Adrenal gland (tissue), 12 donors: ENCODE data around the gene SLC44A4. TPM values are rescaled to one million over a fixed set of nuclear protein-coding genes. Genes with fewer than 3 reads are reported as not detected.
"Not testable (repeated sequence)": the region's sequence is repeated elsewhere in the genome, so short reads cannot be mapped to it uniquely, and the experiment has no call there.

Experiments
- DNase-seq, 7 donors: peaks; one replicate each; pipeline ENCODE4 v3.0.0-alpha.2; 2019 to 2020
- H3K27ac ChIP-seq, 5 donors: fragments of 200-600 bp; sonication (generic) in 4 of 5; 1 replicate in 3 of 5; 2 replicates in 2 of 5; pipeline versions ENCODE4 v1.5.1 to v1.8.0; 2016 to 2020; ENCODE audit warnings: mild to moderate bottlenecking in 1 of 5
- H3K27me3 ChIP-seq: fragments of 200-600 bp; 2 replicates; pipeline ENCODE4 v1.8.0; 2021
- H3K36me3 ChIP-seq, 2 donors: fragments of 200-600 bp; replicated peaks in 1 of 2; 1 replicate in 1 of 2; 2 replicates in 1 of 2; pipeline versions ENCODE4 v1.5.1 to v1.8.0; 2018 to 2022
- H3K4me1 ChIP-seq, 2 donors: fragments of 200-600 bp; replicated peaks in 1 of 2; 1 replicate in 1 of 2; 2 replicates in 1 of 2; pipeline versions ENCODE4 v1.5.1 to v1.8.0; 2018 to 2021
- H3K4me3 ChIP-seq, 4 donors: fragments of 200-600 bp; sonication (generic) in 3 of 4; one replicate each; pipeline ENCODE4 v1.5.1; 2016 to 2018
- H3K9me3 ChIP-seq, 3 donors: fragments of 200-600 bp; sonication (generic) in 1 of 3; replicated peaks in 1 of 3; 1 replicate in 2 of 3; 2 replicates in 1 of 3; pipeline versions ENCODE4 v1.5.1 to v1.8.0; 2016 to 2021
- POLR2A ChIP-seq, 2 donors: fragments of 450-650 bp; IDR thresholded peaks; one replicate each; pipeline ENCODE4 v1.6.1; 2017; ENCODE audit warnings: antibody characterized with exemption in 2 of 2, mild to moderate bottlenecking in 2 of 2, moderate library complexity in 1 of 2
- WGBS, 4 donors: extraction: QIAGEN DNeasy Blood & Tissue Kit in 2 of 4; methylation state at CpG; one replicate each; pipeline versions ENCODE4 v1.1.5 to v1.1.7; 2013 to 2017; 5-methylcytosine and 5-hydroxymethylcytosine counted together
- intact Hi-C, 2 donors: fragments of 100-400 bp; cut with DNase I; formaldehyde crosslinking; loops; one replicate each; pipeline versions ENCODE4 v1.14.1 to v1.15.0; 2022 to 2023
- polyA plus RNA-seq, 3 donors: library from polyadenylated mRNA; stranded (reverse); fragments of 200-250 nt in 2 of 3; fragments of 350-450 nt in 1 of 3; fragmentation: Illumina TruSeq in 1 of 3; extraction: RNeasy Lipid Tissue Mini Kit (QIAGEN cat#74804) in 1 of 3; gene quantifications; one replicate each; pipeline ENCODE4 v1.2.3, GENCODE V29; 2013 to 2014
- total RNA-seq, 9 donors: library from RNA; depleted of rRNA in 4 of 9; stranded (reverse); fragments of >200 nt in 4 of 9; fragments of 120-200 nt in 1 of 9; fragmentation: NEBNext Ultra II Directional in 1 of 9; extraction: Animal tissue kit (Norgen Biotek cat#: 25700) in 1 of 9; gene quantifications; one replicate each; pipeline versions ENCODE4 v1.1.0 to v1.2.4, GENCODE V29; 2013 to 2023
- TF ChIP-seq, protein P1 (sequence below), 6 experiments: fragments of 450-650 bp in 4 of 6; fragments of 200-600 bp in 2 of 6; sonication (generic) in 1 of 6; IDR thresholded peaks; 1 replicate in 5 of 6; 2 replicates in 1 of 6; pipeline versions ENCODE4 v1.5.1 to v1.8.0; 2016 to 2021; ENCODE audit warnings: antibody characterized with exemption in 6 of 6, mild to moderate bottlenecking in 2 of 6, moderate library complexity in 1 of 6
- donor health status: healthy with polysubstance abuse.
- donor health status: Bipolar disorder and iron deficiency.
- donor health status: DM: yes; HTN: yes; CAD: no.
- donor health status: DM: no; HTN: no; CAD: no.
- donor health status: DM: no; HTN: no; CAD: no.
- donor health status: DM: yes; HTN: yes; CAD: no.

SLC44A4 gene
- total and polyA plus RNA-seq, 12 donors = 1.2 to 30.1 (median 12.7) TPM

GRCh38 chr6:31907158-31907813 is 28.5 kb upstream of the SLC44A4 start:
- H3K27ac ChIP-seq = no peak overlapping the region
- intact Hi-C loops = no loop called here

DNA sequence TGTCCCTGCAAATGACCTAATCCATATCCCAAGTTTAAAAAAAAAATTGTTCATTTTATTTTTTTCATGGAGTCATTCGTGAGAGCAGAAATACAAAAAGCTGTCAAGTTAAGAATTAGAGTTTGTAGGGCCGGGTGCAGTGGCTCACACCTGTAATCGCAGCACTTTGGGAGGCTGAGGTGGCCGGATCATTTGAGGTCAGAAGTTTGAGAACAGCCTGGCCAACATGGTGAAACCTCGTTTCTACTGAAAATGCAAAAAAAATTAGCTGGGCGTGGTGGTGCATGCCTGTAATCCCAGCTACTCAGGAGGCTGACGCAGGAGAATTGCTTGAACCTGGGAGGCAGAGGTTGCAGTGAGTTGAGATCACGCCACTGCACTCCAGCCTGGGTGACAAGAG is 27.9 kb upstream of the SLC44A4 start:
- H3K4me1 ChIP-seq = peaks cover 13 to 27% of the 10 kb centered on the region in 2 donors
- H3K36me3 ChIP-seq, DNase-seq, intact Hi-C loops, H3K9me3 ChIP-seq, H3K27ac ChIP-seq, H3K4me3 ChIP-seq, H3K27me3 ChIP-seq: not testable (repeated sequence)
- 77 to 82% (median 78%) methylated on average over 8 of the region's 8 CpGs for WGBS, 4 donors

More at GRCh38 chr6:31907158-31907813, 28.5 kb upstream of the SLC44A4 start:
- Histone ChIP-seq H3K4me3 (no peak overlapping the region), H3K4me1 (peaks cover 13 to 27% of the 10 kb centered on the region in 2 donors), H3K36me3 (no peaks in the 10 kb centered on the region), H3K27me3 (no peaks in the 10 kb centered on the region), H3K9me3 (no peaks in the 10 kb centered on the region)
- DNase-seq = peak in 4 of 7 donors; percentile 39 to 73 (median 52)
- TF ChIP-seq POLR2A (IDR thresholded peaks at IDR 0.05) = no peak
- TF ChIP-seq, protein P1, sequence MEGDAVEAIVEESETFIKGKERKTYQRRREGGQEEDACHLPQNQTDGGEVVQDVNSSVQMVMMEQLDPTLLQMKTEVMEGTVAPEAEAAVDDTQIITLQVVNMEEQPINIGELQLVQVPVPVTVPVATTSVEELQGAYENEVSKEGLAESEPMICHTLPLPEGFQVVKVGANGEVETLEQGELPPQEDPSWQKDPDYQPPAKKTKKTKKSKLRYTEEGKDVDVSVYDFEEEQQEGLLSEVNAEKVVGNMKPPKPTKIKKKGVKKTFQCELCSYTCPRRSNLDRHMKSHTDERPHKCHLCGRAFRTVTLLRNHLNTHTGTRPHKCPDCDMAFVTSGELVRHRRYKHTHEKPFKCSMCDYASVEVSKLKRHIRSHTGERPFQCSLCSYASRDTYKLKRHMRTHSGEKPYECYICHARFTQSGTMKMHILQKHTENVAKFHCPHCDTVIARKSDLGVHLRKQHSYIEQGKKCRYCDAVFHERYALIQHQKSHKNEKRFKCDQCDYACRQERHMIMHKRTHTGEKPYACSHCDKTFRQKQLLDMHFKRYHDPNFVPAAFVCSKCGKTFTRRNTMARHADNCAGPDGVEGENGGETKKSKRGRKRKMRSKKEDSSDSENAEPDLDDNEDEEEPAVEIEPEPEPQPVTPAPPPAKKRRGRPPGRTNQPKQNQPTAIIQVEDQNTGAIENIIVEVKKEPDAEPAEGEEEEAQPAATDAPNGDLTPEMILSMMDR (IDR thresholded peaks at IDR 0.05) = no peak
- 30 to 42% (median 35%) methylated on average over 7 of the region's 7 CpGs for WGBS, 4 donors

DNA sequence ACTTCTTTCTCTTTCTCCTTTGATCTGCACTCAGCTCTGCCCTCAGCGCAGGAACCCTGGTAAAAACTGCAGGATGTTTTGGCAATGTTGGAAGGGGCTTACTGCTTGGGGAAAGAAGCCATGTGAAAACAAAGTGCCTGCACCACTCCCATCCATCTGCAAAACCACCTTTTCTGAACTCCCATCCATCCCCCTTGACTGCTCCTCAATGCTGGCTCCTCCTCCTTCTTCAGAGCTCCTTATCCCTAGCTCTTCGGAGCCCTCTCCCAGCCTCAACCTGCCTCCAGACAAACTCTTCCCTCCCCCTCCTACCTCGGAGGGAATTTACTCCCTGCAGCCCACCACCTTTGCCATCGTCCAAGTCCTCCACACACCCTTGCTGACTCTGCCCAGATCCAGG is 27.3 kb upstream of the SLC44A4 start:
- 49 to 60% (median 54%) methylated on average over 4 of the region's 4 CpGs for WGBS, 4 donors
- Histone ChIP-seq H3K36me3 (no peaks in the 10 kb centered on the region), H3K9me3 (no peaks in the 10 kb centered on the region), H3K27ac (no peak overlapping the region), H3K4me1 (peaks cover 12 to 29% of the 10 kb centered on the region in 2 donors), H3K4me3 (no peak overlapping the region), H3K27me3 (no peaks in the 10 kb centered on the region)
- no peak for TF ChIP-seq POLR2A (IDR thresholded peaks at IDR 0.05)
- TF ChIP-seq, protein P1 (IDR thresholded peaks at IDR 0.05) = no peak
- DNase-seq = no peak
- intact Hi-C loops = no loop called here

GRCh38 chr6:31905041-31905440 is 26.2 kb upstream of the SLC44A4 start:
- Histone ChIP-seq H3K4me1 (peaks cover 11 to 29% of the 10 kb centered on the region in 2 donors), H3K27me3 (no peaks in the 10 kb centered on the region), H3K9me3 (no peaks in the 10 kb centered on the region), H3K4me3 (no peak overlapping the region), H3K36me3 (no peaks in the 10 kb centered on the region), H3K27ac (no peak overlapping the region)
- intact Hi-C loops = no loop called here
- TF ChIP-seq, protein P1 (IDR thresholded peaks at IDR 0.05) = no peak
- no peak for TF ChIP-seq POLR2A (IDR thresholded peaks at IDR 0.05)
- 63 to 100% (median 94%) methylated on average over 1 of the region's 1 CpG for WGBS, 4 donors
- no peak for DNase-seq

GRCh38 chr6:31903957-31904356 is 25.2 kb upstream of the SLC44A4 start:
- H3K36me3 ChIP-seq = no peaks in the 10 kb centered on the region
- no peaks in the 10 kb centered on the region for H3K27me3 ChIP-seq
- peak overlapping the region in 4 of 5 donors; percentile 35 to 90 (median 71) for H3K27ac ChIP-seq
- no peaks in the 10 kb centered on the region for H3K9me3 ChIP-seq
- TF ChIP-seq POLR2A (IDR thresholded peaks at IDR 0.05) = peak in 1 of 2 donors; percentile 28
- TF ChIP-seq, protein P1 (IDR thresholded peaks at IDR 0.05) = no peak
- intact Hi-C loops = loop anchor here (5.0 kb wide), 1 partner anchor 48 kb away; no protein-coding TSS in a partner anchor
- no peak overlapping the region for H3K4me3 ChIP-seq
- 31 to 46% (median 40%) methylated on average over 3 of the region's 3 CpGs for WGBS, 4 donors
- H3K4me1 ChIP-seq = peaks cover 11 to 31% of the 10 kb centered on the region in 2 donors
- DNase-seq = peak in 3 of 7 donors; percentile 58 to 75 (median 65)
